Measurements from ENCODE around the gene MRPL10.

The MRPL10 gene

GRCh38 chr17:47791025-47791424 is 40.3 kb downstream of the MRPL10 start:
- TF ChIP-seq CTCF (IDR thresholded peaks at IDR 0.05; ENCODE audit: control extremely low read depth, extremely low read depth, low read depth, missing control alignments): no peak
- ChIA-PET POLR2A (no interaction called here), CTCF (interaction anchor here (0.8 kb wide), 1 partner anchor 24 kb away, joined by 3 read pairs; no protein-coding TSS in a partner anchor)
- no peak for DNase-seq (ENCODE audit: extremely low spot score)

GRCh38 chr17:47789611-47790561 is 41.5 kb downstream of the MRPL10 start:
- TF ChIP-seq CTCF (IDR thresholded peaks at IDR 0.05; ENCODE audit: control extremely low read depth, extremely low read depth, low read depth, missing control alignments): peak; percentile 77
- POLR2A ChIA-PET: no interaction called here
- CTCF ChIA-PET: interaction anchor here (0.6 to 1.2 kb wide), 8 partner anchors 8 to 126 kb away, joined by 3 to 9 read pairs (median 4); no protein-coding TSS in a partner anchor
- DNase-seq (ENCODE audit: extremely low spot score): peak; percentile 79

GRCh38 chr17:47785538-47786123 is 45.7 kb downstream of the MRPL10 start:
- DNase-seq (ENCODE audit: extremely low spot score): peak; percentile 31
- ChIA-PET POLR2A (interaction anchor here (0.6 kb wide), 1 partner anchor 135 kb away, joined by 4 read pairs; no protein-coding TSS in a partner anchor), CTCF (interaction anchor here (0.7 to 1.8 kb wide), 12 partner anchors 8 to 121 kb away, joined by 3 to 11 read pairs (median 4); no protein-coding TSS in a partner anchor)
- no peak for TF ChIP-seq CTCF (IDR thresholded peaks at IDR 0.05; ENCODE audit: control extremely low read depth, extremely low read depth, low read depth, missing control alignments)

- POLR2A ChIA-PET: no interaction called here
- CTCF ChIA-PET: no interaction called here
- TF ChIP-seq CTCF (IDR thresholded peaks at IDR 0.05; ENCODE audit: control extremely low read depth, extremely low read depth, low read depth, missing control alignments): no peak
- DNase-seq (ENCODE audit: extremely low spot score): no peak
Observed at GRCh38 chr17:47781397-47781796, 49.9 kb downstream of the MRPL10 start.

GRCh38 chr17:47778184-47778635 is 53.1 kb downstream of the MRPL10 start:
- ChIA-PET POLR2A (no interaction called here), CTCF (interaction anchor here (1.4 kb wide), 1 partner anchor 24 kb away, joined by 4 read pairs; no protein-coding TSS in a partner anchor)
- TF ChIP-seq CTCF (IDR thresholded peaks at IDR 0.05; ENCODE audit: control extremely low read depth, extremely low read depth, low read depth, missing control alignments): no peak
- DNase-seq (ENCODE audit: extremely low spot score): no peak

All from GM10248 (cell line).